DND-41 (cell line): ENCODE data around the gene TRAF1.

Source experiments
- ATAC-seq: fragments of 200-7000 bp; cut with Tn5 transposase; 3 replicates; pipeline ENCODE4 v1.9.1; 2021; ENCODE audit warnings: low read depth; ENCODE audit not compliant: insufficient read depth
- DNase-seq: peaks from one replicate; pipeline ENCODE4 v3.0.0-alpha.2; 2020
- H2AFZ ChIP-seq: 2 replicates; pipeline ENCODE4 v1.6.0; 2012; ENCODE audit warnings: low read depth, low read length
- H3K27ac ChIP-seq: 2 replicates; pipeline ENCODE4 v1.5.1; 2012; ENCODE audit warnings: low read length, inconsistent platforms
- H3K27me3 ChIP-seq: fragments of 200-600 bp; sonication (generic); 2 replicates; pipeline ENCODE4 v1.6.0; 2012; ENCODE audit warnings: low read length, mild to moderate bottlenecking, inconsistent platforms; ENCODE audit not compliant: insufficient read depth, poor library complexity
- H3K36me3 ChIP-seq: 2 replicates; pipeline ENCODE4 v1.5.1; 2012; ENCODE audit warnings: low read length, inconsistent platforms; ENCODE audit not compliant: insufficient read depth
- H3K4me1 ChIP-seq: 2 replicates; pipeline ENCODE4 v1.5.1; 2012; ENCODE audit warnings: mild to moderate bottlenecking, low read length; ENCODE audit not compliant: insufficient read depth
- H3K4me2 ChIP-seq: 2 replicates; pipeline ENCODE4 v1.6.0; 2012; ENCODE audit warnings: mild to moderate bottlenecking, moderate library complexity, low read length, inconsistent platforms; ENCODE audit not compliant: insufficient read depth
- H3K4me3 ChIP-seq, 2 experiments: fragments of 200-600 bp in 1 of 2; shearing (Covaris generic) in 1 of 2; 2 replicates each; pipeline ENCODE4 v1.5.1; 2012 to 2016; ENCODE audit warnings: inconsistent platforms in 2 of 2, low read length in 2 of 2, mild to moderate bottlenecking in 2 of 2, low read depth in 1 of 2, moderate library complexity in 1 of 2
- H3K79me2 ChIP-seq: 2 replicates; pipeline ENCODE4 v1.6.0; 2012; ENCODE audit warnings: low read length, inconsistent platforms; ENCODE audit not compliant: insufficient read depth
- H3K9ac ChIP-seq: 2 replicates; pipeline ENCODE4 v1.6.0; 2012; ENCODE audit warnings: low read depth, mild to moderate bottlenecking, inconsistent platforms, low read length, moderate library complexity
- H3K9me3 ChIP-seq: 2 replicates; pipeline ENCODE4 v1.5.1; 2012; ENCODE audit warnings: low read length, moderate library complexity, mild to moderate bottlenecking, inconsistent platforms; ENCODE audit not compliant: insufficient read depth, severe bottlenecking
- H4K20me1 ChIP-seq: 2 replicates; pipeline ENCODE4 v1.6.0; 2012; ENCODE audit warnings: low read length; ENCODE audit not compliant: insufficient read depth
- CTCF ChIP-seq: IDR thresholded peaks from 2 replicates; pipeline ENCODE4 v1.5.1; 2012; ENCODE audit warnings: borderline replicate concordance, low read length, moderate library complexity, mild to moderate bottlenecking; ENCODE audit not compliant: poor library complexity, severe bottlenecking; ENCODE audit errors: extremely low read depth
- EZH2 ChIP-seq: IDR thresholded peaks from 3 replicates; pipeline ENCODE4 v1.6.1; 2012; ENCODE audit warnings: borderline replicate concordance, low read depth, mild to moderate bottlenecking, moderate library complexity, low read length, inconsistent platforms; ENCODE audit not compliant: severe bottlenecking

TRAF1 gene

DNA sequence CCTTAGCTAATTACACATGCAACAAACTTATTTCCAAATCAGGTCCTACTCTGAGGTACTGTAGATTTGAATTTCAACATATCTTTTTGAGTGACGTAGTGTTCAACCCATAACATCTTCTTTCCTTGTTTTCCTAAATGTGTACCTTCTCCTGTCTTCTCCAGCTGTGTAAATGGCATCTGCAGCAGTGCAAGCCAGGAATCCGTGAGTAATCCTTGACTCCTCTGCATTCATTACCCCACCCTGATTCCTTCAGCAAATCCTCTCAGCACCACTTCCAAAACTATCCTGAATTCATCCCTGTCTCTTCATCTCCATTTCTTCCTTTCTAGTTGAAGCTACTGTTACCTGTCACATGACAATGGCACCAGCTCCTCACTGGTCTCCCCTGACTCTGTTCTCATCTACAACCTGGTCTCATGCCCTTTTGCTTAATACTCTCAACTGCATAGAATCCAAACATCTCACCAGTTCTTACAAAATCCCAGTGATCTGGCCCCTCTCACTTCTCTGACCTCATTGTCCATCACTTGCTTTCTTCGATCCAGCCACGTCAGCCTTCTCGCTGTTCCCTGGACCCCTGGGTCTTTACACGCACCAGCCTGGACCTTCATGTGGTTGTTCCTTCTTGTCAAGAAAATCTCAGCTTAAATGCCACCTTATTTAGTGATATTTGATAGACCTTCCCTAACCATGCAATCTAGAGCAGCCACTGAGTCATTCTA lies 14.6 kb upstream of the TRAF1 start:
- ATAC-seq = no peak
- no peak for TF ChIP-seq CTCF
- no peak for TF ChIP-seq EZH2
- peaks cover 18% of the 10 kb centered on the region for H3K4me1 ChIP-seq
- H2AFZ ChIP-seq = no peak overlapping the region
- no peak overlapping the region for H3K9ac ChIP-seq
- no peaks in the 10 kb centered on the region for H3K36me3 ChIP-seq
- no peak overlapping the region for H3K4me3 ChIP-seq
- no peak for DNase-seq
- no peak overlapping the region for H3K27ac ChIP-seq
- no peak overlapping the region for H3K4me2 ChIP-seq
- H4K20me1 ChIP-seq = no peaks in the 10 kb centered on the region
- H3K27me3 ChIP-seq = no peaks in the 10 kb centered on the region
- no peaks in the 10 kb centered on the region for H3K9me3 ChIP-seq
- no peaks in the 10 kb centered on the region for H3K79me2 ChIP-seq

DNA sequence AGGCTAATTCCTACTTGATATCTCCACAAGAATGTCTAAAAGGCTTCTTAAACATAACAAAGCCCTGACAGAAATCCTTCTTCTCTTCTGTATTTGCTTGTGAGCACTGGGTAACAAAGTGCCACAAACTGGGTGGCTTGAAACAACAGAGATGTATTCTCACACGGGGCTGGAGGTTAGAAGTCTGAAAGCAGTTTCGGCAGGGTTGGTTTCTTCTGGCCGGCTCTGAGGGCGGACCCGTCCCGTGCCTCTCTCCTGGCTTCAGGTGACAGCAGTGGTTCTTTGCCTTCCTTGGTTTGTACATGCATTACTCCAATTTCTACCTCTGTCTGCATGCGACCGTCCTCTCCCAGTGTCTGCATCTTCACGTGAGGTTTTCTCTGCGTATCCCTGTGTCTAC lies 14.0 kb upstream of the TRAF1 start:
- no peak overlapping the region for H2AFZ ChIP-seq
- H4K20me1 ChIP-seq = no peaks in the 10 kb centered on the region
- H3K9me3 ChIP-seq = no peaks in the 10 kb centered on the region
- no peak overlapping the region for H3K4me2 ChIP-seq
- H3K9ac ChIP-seq = no peak overlapping the region
- peaks cover 24% of the 10 kb centered on the region for H3K4me1 ChIP-seq
- no peak overlapping the region for H3K4me3 ChIP-seq
- TF ChIP-seq EZH2 (no peak), CTCF (no peak)
- H3K36me3 ChIP-seq = no peaks in the 10 kb centered on the region
- no peaks in the 10 kb centered on the region for H3K79me2 ChIP-seq
- H3K27me3 ChIP-seq = no peaks in the 10 kb centered on the region
- ATAC-seq (no peak), DNase-seq (no peak)
- no peak overlapping the region for H3K27ac ChIP-seq

GRCh38 chr9:120938851-120939250 lies 12.3 kb upstream of the TRAF1 start:
- H2AFZ ChIP-seq = no peak overlapping the region
- H3K9me3 ChIP-seq = no peaks in the 10 kb centered on the region
- H3K4me2 ChIP-seq = no peak overlapping the region
- no peaks in the 10 kb centered on the region for H3K36me3 ChIP-seq
- H3K79me2 ChIP-seq = no peaks in the 10 kb centered on the region
- H3K27ac ChIP-seq = no peak overlapping the region
- DNase-seq (no peak), ATAC-seq (no peak)
- no peak overlapping the region for H3K4me3 ChIP-seq
- H3K27me3 ChIP-seq = no peaks in the 10 kb centered on the region
- H3K9ac ChIP-seq = no peak overlapping the region
- TF ChIP-seq EZH2 = no peak
- no peak for TF ChIP-seq CTCF
- H4K20me1 ChIP-seq = no peaks in the 10 kb centered on the region
- peaks cover 29% of the 10 kb centered on the region for H3K4me1 ChIP-seq

DNA sequence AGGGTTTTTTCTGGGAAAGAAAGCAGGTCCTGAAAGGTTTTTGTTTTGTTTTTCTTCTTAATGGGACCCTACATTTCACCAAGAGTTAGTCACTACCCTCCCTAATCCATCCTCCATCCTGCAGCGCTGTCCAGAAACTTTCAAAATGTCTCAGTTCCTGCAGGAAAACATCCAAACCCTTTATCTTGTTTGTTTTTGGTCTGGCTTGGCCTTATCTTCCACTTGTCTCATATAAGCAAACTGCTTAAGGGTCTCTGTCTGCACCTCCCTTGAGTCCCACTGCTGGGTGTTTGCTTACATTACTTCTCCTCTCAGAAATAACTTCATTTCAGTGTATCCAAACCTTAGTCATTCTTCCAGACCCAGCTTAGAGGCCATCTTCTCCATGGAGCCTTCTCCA lies 11.0 kb upstream of the TRAF1 start:
- H3K9ac ChIP-seq = peak overlapping the region; percentile 48; the same call in 1 of the 2 replicates
- no peak overlapping the region for H2AFZ ChIP-seq
- no peak for DNase-seq
- no peak for TF ChIP-seq EZH2
- TF ChIP-seq CTCF = no peak
- H3K27ac ChIP-seq = peak overlapping the region; percentile 78; the same call in 1 of the 2 replicates
- no peaks in the 10 kb centered on the region for H3K9me3 ChIP-seq
- no peak for ATAC-seq
- H3K4me3 ChIP-seq = no peak overlapping the region
- no peaks in the 10 kb centered on the region for H3K79me2 ChIP-seq
- H3K27me3 ChIP-seq = no peaks in the 10 kb centered on the region
- H3K4me1 ChIP-seq = peaks cover 33% of the 10 kb centered on the region
- H3K36me3 ChIP-seq = no peaks in the 10 kb centered on the region
- no peaks in the 10 kb centered on the region for H4K20me1 ChIP-seq
- no peak overlapping the region for H3K4me2 ChIP-seq
